MM.1S (cell line): ENCODE data around the gene TNRC6C.

Experiments
- DNase-seq: peaks from one replicate; pipeline ENCODE4 v3.0.0-alpha.2; 2015
- H2AFZ ChIP-seq: fragments of 300-600 bp; sonication (generic); 2 replicates; pipeline ENCODE4 v1.6.0; 2016; ENCODE audit warnings: antibody characterized with exemption, low read length
- H3F3A ChIP-seq: fragments of 300-600 bp; sonication (generic); 2 replicates; pipeline ENCODE4 v1.6.1; 2016; ENCODE audit warnings: mild to moderate bottlenecking, antibody characterized with exemption, low read length, moderate library complexity, mixed read lengths; ENCODE audit not compliant: insufficient read depth
- H3K27ac ChIP-seq: fragments of 300-600 bp; sonication (generic); 2 replicates; pipeline ENCODE4 v1.5.1; 2016; ENCODE audit warnings: mild to moderate bottlenecking, low read length
- H3K27me3 ChIP-seq: fragments of 300-600 bp; sonication (generic); replicated peaks from 2 replicates; pipeline ENCODE4 v1.6.0; 2016; ENCODE audit warnings: low read length; ENCODE audit not compliant: insufficient read depth
- H3K36me3 ChIP-seq: fragments of 300-600 bp; sonication (generic); replicated peaks from 2 replicates; pipeline ENCODE4 v1.6.1; 2016; ENCODE audit warnings: mild to moderate bottlenecking, low read length, mixed read lengths; ENCODE audit not compliant: insufficient read depth
- H3K4me1 ChIP-seq: fragments of 300-600 bp; sonication (generic); 2 replicates; pipeline ENCODE4 v1.6.1; 2016; ENCODE audit warnings: low read length, mixed read lengths
- H3K4me2 ChIP-seq: fragments of 300-600 bp; sonication (generic); 2 replicates; pipeline ENCODE4 v1.6.0; 2016; ENCODE audit warnings: low read depth, low read length
- H3K4me3 ChIP-seq: fragments of 300-600 bp; sonication (generic); 2 replicates; pipeline ENCODE4 v1.5.1; 2016; ENCODE audit warnings: low read length, mixed read lengths
- H3K79me2 ChIP-seq: fragments of 300-600 bp; sonication (generic); 2 replicates; pipeline ENCODE4 v1.6.1; 2016; ENCODE audit warnings: mixed run types, low read length, mixed read lengths
- H3K9ac ChIP-seq: fragments of 300-600 bp; sonication (generic); 2 replicates; pipeline ENCODE4 v1.6.1; 2016; ENCODE audit warnings: low read length, mixed read lengths
- H3K9me2 ChIP-seq: fragments of 300-600 bp; sonication (generic); replicated peaks from 2 replicates; pipeline ENCODE4 v1.6.1; 2016; ENCODE audit warnings: mild to moderate bottlenecking, low read length, mixed read lengths; ENCODE audit not compliant: insufficient read depth
- H3K9me3 ChIP-seq: fragments of 300-600 bp; sonication (generic); replicated peaks from 2 replicates; pipeline ENCODE4 v1.6.1; 2016; ENCODE audit warnings: mild to moderate bottlenecking, low read length, mixed read lengths; ENCODE audit not compliant: insufficient read depth
- H4K20me1 ChIP-seq: fragments of 300-600 bp; sonication (generic); 2 replicates; pipeline ENCODE4 v1.6.1; 2016; ENCODE audit warnings: mild to moderate bottlenecking, low read length, moderate library complexity, mixed read lengths; ENCODE audit not compliant: insufficient read depth
- CTCF ChIP-seq: fragments of 300-600 bp; sonication (generic); IDR thresholded peaks from 2 replicates; pipeline ENCODE4 v1.5.1; 2016; ENCODE audit warnings: antibody characterized with exemption, low read length, mixed read lengths
- EZH2 ChIP-seq: fragments of 300-600 bp; sonication (generic); optimal IDR thresholded peaks from 2 replicates; pipeline ENCODE3; 2017; ENCODE audit warnings: low read depth, mild to moderate bottlenecking, antibody characterized with exemption, low read length, mixed read lengths
- EZH2phosphoT487 ChIP-seq: fragments of 300-600 bp; sonication (generic); IDR thresholded peaks from 2 replicates; pipeline ENCODE4 v1.6.1; 2018; ENCODE audit warnings: antibody characterized with exemption, low read length

The TNRC6C gene

GRCh38 chr17:78044280-78044835 is 85.9 kb downstream of the TNRC6C start:
- no peak for DNase-seq
- Histone ChIP-seq H3K4me2 (no peak overlapping the region), H3K27me3 (no peaks in the 10 kb centered on the region), H3K9ac (no peak overlapping the region), H3K4me1 (no peaks in the 10 kb centered on the region), H3K4me3 (no peak overlapping the region), H4K20me1 (no peaks in the 10 kb centered on the region), H3K9me3 (no peaks in the 10 kb centered on the region), H3K27ac (no peak overlapping the region), H3K36me3 (no peaks in the 10 kb centered on the region), H2AFZ (no peak overlapping the region), H3K79me2 (no peaks in the 10 kb centered on the region), H3K9me2 (no peaks in the 10 kb centered on the region), H3F3A (no peaks in the 10 kb centered on the region)
- TF ChIP-seq EZH2phosphoT487 (no peak), EZH2 (no peak), CTCF (no peak)

GRCh38 chr17:78045316-78045715 is 86.8 kb downstream of the TNRC6C start:
- Histone ChIP-seq H3K4me1 (no peaks in the 10 kb centered on the region), H3K4me2 (no peak overlapping the region)
- no peak for TF ChIP-seq EZH2
- no peak for TF ChIP-seq EZH2phosphoT487
- no peak for TF ChIP-seq CTCF

GRCh38 chr17:78046923-78047322 is 88.4 kb downstream of the TNRC6C start:
- Histone ChIP-seq H3K4me3 (no peak overlapping the region), H3K9me2 (no peaks in the 10 kb centered on the region), H2AFZ (no peak overlapping the region), H3F3A (no peaks in the 10 kb centered on the region), H4K20me1 (no peaks in the 10 kb centered on the region), H3K9me3 (no peaks in the 10 kb centered on the region), H3K36me3 (no peaks in the 10 kb centered on the region), H3K27me3 (no peaks in the 10 kb centered on the region), H3K27ac (no peak overlapping the region), H3K4me2 (no peak overlapping the region), H3K9ac (no peak overlapping the region), H3K79me2 (no peaks in the 10 kb centered on the region), H3K4me1 (no peaks in the 10 kb centered on the region)
- DNase-seq = no peak
- no peak for TF ChIP-seq EZH2
- TF ChIP-seq CTCF = no peak
- TF ChIP-seq EZH2phosphoT487 = no peak

More at GRCh38 chr17:78045316-78045715, 86.8 kb downstream of the TNRC6C start:
- no peaks in the 10 kb centered on the region for H3K79me2 ChIP-seq
- H3K27ac ChIP-seq = no peak overlapping the region
- H3K36me3 ChIP-seq = no peaks in the 10 kb centered on the region
- no peaks in the 10 kb centered on the region for H3K9me2 ChIP-seq
- no peaks in the 10 kb centered on the region for H3K27me3 ChIP-seq
- no peak overlapping the region for H3K4me3 ChIP-seq
- no peak for DNase-seq
- no peak overlapping the region for H3K9ac ChIP-seq
- no peaks in the 10 kb centered on the region for H3F3A ChIP-seq
- H4K20me1 ChIP-seq = no peaks in the 10 kb centered on the region
- H2AFZ ChIP-seq = no peak overlapping the region
- no peaks in the 10 kb centered on the region for H3K9me3 ChIP-seq
